ENCODE data around the gene BZW1.

The BZW1 gene

DNA sequence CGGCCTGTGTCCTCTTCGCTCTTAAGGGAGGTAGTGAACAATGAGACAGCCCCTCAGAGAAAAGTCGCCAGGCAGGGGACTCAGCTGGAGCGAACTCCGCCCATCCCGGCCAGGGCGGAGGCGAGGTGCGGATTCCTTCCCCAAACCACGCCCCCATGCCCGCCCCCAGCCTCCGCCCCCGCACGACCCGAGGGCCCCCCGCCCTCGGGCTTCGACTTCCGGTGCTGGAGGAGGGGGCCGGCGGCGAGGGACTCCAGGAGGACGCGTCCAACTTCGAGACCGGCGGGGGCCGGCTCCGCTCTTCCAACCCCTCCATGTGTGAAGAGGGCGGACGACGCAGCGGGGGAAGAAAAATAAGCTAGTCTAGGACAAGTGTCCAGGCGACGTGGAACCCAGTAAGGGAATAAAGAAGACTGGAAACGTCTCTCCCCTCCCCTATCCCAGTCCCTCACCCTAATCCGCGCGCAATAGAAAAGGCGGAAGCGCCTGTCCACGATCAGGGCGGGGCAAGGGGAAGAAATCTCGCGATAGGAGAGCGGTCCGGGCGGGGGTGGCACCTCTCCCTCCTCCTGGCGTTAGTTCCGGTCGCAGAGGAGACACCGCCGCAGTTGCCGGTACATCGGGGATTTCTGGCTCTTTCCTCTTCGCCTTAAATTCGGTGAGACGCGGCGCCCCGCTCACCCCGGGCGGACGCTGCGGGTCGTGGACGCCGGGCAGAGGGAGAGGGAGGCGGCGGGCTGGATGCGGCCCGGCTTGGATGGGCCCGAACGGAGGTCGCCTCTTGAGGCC is at the start of gene BZW1:
TSS of gene BZW1 (plus strand) at position 578 of the 789 bp plus-strand sequence. CDS start 1,308 bp downstream, outside the sequence.
- DNase-seq, result peak; percentile 78

DNA sequence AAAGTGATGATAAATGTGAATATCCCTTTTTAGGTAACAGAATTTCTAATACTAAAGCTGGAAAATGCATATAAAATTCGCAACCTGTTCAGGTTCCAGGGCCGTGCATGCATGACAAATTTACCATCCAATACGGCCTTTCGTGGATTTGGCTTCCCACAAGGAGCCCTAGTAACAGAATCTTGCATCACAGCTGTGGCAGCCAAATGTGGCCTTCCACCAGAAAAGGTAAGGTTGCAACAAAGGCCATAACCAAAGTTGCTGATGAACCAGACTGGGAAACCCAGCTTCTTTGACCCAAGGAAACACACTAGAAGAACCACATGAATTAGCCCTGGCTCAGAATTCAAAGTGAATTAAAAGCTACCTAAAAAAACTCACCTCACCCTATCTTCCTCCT is 49.6 kb upstream of the BZW1 start:
- DNase-seq, result no peak

DNA sequence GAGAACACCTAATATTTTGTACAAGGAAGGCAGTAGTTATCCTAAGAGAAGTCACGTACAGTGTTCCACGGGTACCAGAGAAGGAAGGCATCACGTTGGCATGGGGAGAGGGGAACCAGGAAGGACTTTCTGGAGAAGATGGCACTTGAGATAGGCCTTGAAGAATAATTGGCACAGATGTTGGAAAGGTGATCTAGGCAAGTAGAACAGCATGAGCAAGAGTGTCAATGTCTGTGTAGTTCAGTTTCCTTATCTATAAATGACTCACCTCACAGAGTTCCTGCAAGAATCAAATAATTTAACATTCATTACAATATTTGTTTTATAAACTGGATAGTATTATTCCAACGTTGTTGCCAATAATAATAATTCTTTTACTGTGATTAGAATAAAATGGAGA is 48.3 kb upstream of the BZW1 start:
- no peak for DNase-seq

DNA sequence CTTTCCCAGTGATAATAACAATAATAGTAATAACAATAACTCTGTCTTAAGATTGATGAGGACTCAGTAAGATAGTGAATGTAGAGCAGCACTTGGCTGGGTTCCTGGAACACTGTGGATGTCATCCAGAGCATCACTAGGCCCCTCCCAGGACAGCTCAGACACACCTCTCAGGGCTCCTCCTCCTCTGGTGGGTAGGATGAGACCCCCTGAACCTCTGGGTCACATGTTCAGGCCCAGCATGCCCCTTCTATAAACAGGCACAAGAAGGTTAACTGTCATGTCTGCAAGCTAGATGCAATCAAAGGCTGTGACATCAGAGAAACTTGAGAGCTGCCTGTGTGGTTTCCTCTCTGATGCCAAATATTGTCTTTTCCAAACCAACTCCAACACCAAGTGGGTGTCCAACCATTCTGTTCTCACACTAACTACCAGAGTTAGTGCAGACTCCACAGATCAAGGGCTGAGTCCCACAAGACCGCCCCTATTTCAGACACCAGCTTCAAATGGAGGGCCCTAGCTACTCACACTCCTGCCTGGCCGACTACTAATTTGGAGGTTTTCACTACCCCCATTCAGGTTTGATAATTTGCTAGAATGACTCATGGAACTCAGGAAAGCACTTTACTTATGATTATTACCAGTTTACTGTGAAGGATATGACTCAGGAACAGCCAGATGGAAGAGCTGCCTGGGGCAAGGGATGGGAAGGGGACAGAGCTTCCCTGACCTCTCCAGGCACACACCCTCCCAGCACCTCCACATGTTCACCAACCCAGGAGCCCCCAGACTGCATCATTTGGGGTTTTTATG is 46.4 kb upstream of the BZW1 start:
- DNase-seq, result no peak

DNA sequence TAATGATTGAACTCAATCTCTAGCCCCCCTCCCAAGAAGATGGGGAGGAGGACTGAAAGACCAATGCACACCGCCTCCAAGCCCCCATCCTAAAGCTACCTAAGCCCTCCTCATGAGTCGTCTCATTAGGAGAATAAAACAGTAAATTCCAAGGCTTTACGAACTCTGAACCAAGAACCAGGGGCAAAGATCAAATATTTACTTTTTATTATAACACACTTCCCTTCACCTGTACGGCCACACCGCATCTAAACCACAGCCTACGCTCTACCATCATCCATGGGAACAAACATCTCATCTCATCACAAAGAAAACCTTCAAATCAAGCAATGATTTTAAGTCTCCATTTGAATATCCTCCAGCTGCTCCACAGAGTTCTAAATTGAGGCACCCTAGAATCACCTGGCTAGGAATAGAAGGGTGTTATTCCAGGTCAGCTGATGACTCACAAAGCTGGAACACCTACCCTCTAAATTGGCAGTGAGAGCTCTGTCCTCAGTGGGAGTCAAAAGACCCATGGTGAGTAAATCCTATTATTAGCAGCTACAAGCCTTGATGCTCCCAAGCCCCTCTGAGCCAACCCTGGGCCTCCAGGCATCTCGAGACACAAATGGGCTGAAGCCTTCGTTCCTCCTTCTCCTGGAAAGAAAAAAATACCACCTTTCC is 45.6 kb upstream of the BZW1 start:
- no peak for DNase-seq

DNA sequence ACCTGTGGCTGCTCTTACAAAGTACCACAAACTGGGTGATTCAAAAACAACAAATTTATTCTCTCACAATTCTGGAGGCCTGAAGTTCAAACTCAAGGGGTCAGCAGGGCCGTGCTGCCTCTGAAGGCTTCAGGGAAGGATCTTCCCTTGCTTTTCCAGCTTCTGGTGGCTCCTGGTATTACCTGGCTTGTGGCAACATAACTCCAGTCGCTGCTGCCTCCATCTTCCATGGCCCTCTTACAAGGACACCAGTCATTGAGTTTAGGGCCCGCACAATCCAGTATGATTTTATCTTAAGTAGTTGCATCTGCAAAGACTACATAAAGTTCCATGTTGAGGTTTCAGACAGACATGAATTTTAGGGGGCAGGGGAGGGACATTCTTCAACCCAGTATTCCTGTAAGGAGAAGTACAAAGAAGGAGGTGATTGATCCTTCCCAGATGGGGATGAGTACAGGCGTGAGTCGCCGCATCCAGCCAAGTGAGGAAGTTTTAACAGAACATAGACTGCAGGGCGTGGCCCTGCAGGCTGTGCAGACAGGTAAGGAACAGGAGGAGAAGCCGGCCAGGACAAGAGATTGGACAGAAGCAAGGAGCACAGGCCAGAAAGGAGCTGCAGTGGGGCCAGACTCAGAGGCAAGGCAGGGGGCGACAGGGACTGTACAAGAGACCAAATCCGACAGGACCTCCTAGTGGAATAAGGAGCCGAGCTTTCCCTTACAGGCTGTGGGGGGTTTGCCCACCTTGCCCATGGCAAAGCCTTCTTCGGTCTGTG is 44.4 kb upstream of the BZW1 start:
- no peak for DNase-seq

DNA sequence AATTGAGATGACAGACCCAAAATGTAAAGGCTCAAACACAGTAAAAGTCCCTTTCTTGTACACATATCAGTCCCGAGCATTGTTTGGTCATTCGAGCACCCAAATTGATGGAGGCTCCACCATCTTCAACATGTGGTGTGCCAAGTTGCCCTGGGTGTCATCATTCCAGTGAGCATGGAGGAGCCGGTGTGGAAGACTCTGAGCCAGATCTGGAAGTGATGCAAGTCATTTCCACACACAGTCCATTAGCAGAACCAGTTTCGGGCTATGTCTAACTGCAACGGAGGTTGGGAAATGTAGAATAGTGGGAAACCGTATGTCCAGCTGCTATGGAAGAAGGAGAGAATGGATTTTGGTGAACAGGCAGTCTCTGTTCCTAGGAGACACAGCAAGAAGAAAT is 40.9 kb upstream of the BZW1 start:
- no peak for DNase-seq

DNA sequence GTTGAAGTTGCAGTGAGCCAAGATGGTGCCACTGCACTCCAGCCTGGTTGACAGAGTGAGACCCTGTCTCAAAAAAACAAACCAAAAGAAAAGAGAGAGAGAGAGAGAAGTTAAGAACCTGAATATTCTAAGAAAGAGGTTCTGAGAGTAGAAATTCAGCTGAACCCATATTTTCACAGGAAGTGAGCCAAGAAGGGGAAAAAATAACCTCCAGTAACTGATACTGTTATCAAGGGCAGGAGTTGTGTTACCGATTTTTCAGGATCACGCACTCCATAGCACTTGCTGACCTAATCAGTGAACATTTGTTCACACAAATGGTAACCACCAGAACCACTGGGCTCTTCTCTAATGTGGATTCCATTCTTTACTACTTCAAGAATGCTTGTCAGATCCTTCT is 39.1 kb upstream of the BZW1 start:
- DNase-seq, result no peak

DNA sequence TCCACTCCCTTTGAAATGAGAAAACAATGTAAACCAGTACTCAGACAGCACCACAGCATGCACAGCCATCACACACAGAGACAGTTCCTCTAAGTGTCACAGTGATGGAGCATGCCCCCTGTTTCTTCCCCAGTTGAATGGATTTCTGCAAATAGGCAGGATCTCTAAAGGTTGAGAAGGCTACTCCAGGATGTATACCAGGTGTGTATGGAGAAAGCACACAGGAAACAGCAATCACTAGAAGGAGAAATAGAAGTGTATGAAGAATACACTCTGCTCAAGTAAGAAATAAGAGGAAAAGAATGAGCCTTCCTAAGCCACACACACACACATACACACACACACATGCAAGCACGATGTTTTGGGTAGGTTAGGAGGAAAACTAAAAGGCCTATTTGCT is 38.6 kb upstream of the BZW1 start:
- no peak for DNase-seq

DNA sequence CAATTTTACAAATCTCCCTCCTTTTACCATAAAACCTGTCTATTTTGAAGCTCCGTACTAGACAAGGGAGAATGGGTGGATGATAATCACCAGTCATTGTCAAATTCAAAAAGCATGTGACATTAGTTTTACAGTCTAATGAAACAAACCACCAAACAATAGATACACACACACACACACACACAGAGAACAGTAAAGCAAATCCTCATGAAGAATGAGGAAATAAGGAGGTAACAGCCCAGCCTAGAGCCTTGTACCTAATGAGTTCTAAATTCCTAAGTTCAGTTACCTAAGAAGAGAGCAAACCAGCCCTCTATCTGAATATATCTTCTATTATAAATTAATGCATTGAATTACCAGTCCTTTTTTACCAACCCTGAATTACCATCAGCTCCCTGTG is 36.8 kb upstream of the BZW1 start:
- no peak for DNase-seq

DNA sequence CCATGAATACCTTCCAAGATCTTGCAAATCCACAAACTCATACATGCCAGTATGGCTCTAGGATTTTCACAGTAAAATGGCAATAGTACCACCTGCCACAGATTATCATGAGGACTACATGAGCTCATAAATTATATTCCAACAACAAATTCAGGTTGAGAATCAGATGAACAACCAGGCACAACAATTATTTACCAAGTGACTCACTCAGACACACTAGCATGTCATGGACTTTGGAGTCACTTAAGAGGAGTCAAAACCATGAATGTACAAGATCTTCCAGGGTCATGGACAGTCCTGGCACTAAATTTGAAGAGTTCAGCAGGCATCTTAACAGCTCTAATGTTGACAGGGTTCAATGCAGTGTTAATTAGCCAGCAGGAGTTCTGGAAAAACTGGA is 34.4 kb upstream of the BZW1 start:
- no peak for DNase-seq

DNA sequence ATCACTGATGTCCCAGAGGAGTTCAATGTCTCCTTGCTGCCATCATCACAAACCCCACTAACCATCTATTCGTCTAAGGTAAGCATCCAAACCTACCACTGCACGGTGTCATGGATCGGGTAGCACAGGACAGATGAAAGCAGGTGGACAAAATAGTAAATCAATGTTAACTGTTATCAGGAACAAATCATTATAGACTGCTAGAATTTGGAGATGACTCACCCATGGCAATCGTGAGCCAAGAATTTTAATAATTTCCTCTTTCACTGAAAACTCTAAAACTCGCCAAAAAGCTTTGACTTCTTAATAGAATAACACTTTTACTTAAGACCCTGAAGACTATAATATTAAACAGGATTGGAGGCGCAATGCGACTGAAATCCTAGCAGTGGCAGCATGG is 33.7 kb upstream of the BZW1 start:
- no peak for DNase-seq

DNA sequence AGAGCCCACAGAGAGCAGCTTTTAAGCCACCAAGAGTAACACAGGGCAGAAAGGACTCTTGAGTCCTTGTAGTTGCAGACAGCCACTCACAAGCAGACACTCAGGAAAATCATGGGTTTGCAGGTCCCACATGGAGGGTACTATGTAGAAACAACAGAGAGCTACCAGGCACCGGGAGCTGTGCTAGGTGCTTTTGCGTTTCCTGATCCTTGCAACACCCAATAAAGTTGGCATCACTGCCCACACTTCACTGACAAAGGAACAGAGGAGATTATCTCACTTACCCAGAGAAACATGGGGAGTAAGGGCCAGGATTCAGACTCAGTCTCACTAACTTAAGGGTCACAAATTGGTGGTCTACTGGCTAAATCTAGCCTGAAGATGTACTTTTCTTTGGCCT is 32.5 kb upstream of the BZW1 start:
- no peak for DNase-seq

DNA sequence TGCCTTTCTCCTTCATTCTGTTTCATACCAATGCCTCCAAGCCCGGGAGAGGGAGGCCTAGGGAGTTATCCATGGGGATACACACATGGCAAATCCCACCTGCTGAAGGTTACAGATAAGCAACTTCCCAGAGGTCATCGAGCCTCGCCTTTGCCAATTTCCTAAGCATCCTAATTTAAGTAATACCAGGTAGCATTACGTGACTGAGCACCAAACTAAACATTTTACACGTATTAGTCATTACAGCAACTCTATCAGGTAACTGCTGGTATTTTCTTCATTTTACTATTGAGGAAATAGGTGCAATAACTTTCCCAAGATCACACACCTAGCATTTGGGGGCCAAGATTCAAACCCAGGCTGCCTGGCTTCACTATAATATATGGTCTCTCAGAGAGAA is 30.1 kb upstream of the BZW1 start:
- no peak for DNase-seq

DNA sequence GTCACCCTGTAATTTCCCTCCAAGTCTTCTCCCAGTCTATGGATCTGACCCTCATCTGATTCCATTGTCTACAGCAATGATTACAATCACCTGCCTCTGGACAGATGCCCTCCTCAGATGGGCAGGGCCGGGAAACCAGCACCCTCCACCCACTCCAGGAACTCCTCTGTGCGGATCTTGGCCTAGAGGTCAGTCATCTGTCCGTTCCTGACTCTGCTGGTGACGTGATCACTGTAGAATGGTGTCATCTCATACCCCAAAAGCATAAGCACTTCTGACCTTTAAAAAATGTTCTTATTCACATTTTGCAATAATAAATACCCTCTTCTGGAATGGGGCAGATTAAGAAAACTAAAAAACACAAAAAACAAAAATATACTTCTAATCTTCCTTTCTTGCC is 29.5 kb upstream of the BZW1 start:
- DNase-seq, result no peak

DNA sequence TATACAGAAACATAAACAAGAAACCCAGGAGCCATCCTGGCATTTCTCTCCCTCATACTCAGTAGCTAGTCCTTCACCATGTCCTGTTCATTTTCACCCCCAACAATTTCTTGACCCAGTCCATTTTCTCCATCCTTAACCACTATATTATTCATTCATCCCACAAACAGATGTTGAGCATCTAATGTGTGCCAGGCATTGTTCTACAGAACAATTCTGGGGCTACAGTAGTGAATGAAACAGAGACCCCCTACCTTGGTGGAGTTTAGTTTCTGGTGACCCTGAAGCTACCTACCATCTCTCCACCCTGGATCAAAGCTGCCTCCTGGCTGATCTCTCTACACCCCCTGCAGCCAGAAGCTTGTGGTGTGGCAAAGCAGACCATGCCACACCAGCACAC is 27.5 kb upstream of the BZW1 start:
- DNase-seq, result no peak

DNA sequence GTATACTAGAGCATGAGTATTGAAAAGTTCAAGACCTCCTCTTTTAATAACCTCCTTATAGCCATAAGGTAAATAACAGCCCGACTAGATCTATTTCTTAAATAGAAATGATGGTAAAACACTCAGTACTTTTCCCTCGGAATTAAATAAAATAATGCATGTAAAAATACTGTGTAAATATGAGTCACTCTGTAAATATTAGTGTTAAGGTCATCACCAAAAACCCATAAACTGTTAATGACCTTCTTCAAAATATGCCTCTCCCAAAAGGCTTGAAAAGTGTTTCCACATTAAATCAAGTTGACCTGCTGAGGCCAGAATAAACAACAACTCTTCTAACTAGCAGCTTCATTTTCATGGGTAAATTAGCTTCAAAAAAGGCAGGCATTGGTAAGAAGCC is 25.3 kb upstream of the BZW1 start:
- DNase-seq, result peak; percentile 38

DNA sequence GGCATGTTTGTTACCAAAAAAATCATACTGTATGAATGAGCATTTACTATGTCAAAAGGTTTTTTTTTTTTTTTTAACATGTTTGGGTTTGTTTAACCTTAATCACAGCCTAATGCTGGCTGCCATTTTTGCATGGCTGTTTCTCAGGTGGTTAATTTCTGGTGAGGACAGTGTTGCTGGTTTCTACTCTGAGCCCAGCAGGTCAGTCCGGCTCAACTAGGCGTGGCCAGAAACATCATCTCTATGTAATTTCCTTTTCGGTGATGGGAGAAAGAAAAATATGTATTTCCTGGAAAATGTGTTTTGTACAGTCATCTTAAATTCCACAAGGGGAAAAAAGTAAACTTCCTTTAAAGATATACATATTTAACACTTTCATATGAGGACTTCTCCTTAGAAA is 24.9 kb upstream of the BZW1 start:
- DNase-seq, result peak; percentile 12

DNA sequence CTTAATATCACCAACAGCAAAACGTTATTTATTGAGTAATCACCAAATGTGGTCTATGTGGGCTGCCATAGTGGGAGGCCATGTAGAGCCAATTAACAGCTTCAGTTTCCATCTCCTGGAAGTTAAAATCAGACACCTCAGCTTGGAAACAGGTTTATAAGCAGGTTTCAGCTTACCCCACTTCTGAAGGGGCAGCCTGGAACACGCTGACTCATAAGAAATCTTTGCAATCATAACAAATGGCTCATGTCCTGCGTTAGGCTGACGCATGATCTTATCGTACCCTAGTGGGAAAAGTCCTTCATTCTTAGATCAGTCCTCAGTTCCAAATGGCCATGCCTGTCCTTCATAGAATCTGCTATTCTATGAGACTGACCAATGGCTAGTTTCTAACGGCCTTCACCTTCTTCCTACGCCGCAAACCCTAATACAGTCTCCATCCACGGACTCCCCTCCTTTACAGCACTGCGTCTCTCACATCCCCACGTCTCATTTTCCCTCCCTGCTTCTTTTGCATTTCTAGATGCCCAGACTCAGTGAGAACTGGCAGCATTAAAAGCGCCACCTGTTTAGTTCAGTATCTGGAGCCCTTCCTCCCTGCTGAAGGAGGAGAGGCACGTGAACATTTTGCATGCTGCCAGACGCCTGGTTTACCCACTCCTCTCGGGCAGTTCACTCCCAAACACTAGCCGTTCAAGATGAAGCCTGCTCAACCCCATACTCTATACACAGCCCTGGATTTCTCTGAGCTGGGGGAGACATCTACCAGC is 24.2 kb upstream of the BZW1 start:
- DNase-seq, result no peak

DNA sequence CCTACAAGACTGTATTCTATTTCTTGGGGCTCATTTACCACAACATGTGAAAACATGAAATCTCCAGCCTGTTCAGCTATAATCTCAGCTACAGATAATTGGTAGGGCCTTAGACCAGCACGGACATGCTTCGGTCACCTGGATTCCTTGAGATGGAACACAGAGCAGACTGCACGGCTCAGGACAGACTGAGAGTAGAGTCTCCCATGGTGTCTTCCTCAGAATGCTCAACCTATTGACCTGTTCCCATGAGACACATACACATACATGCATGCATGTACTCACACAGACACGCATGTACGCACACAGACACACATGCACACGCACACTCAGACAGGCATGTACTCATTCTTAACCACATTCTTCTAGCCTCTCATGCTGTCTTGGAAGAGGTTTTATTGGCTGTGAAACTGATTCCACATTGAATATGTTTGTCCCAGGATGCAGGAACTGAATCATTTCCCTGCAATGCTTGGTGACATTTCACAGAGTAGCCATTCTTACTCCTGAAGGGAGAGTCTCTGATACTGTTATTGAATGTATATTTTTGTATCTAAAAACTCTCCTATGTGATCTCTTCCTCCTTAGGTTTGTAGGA is 23.5 kb upstream of the BZW1 start:
- no peak for DNase-seq

DNA sequence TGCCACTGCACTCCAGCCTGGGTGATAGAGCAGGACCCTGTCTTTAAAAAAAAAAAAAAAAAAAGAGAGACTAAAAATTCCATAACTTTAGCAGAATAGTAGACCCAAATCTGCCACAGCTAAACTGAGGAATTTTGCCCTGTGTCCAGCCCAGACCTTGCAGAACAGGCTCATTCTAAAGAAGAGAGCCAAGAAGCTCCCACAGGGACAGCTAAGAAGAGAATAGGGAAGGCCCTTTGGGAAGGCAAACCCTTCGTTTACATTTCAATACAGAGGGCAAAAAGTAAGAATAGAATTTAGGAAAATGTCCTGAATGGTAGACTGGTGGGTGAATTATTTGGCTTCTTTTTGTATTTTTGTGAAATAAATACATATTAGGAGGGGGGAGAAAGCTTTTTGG is 21.5 kb upstream of the BZW1 start:
- no peak for DNase-seq

DNA sequence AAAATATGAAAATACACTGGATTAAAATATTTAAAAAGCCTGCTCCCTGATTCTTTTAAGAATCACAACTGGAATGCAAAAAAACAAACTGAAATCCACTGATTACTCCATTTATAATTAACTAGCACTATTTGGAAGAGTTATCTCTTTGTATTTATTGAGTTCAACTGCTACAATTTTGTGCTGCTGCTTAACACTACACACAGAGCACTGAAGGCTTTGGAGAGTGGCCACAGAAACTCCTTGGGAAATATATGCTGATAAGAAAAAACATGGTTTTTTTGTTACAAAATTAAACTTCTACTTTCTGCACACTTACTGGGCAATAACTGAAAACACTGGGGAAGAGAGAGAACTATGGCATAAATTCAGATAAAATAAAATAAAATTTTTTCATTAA is 19.8 kb upstream of the BZW1 start:
- no peak for DNase-seq

Data from NCI-H1417 treated with DMSO at 0.1 percent for 48 hours (cell line).